K562 (cell line): ENCODE results near the gene RIMBP3C. TPM values are rescaled to one million over a fixed set of nuclear protein-coding genes. Genes with fewer than 3 reads are reported as not detected.
A peak's percentile ranks its signal among the peaks of the same experiment; 100 is the strongest.
"Not testable (repeated sequence)": the region's sequence is repeated elsewhere in the genome, so short reads cannot be mapped to it uniquely, and the experiment has no call there.

Experiments
- ATAC-seq: fragments of 200-7000 bp; cut with Tn5 transposase; 3 replicates; pipeline ENCODE4 v1.9.1; 2020; ENCODE audit warnings: moderate library complexity
- BruUV-seq: library from RNA; stranded (reverse); fragments of 400-500 nt; replicated peaks from 2 replicates; lab custom pipeline; 2021; lab: Mats Ljungman, UMichigan
- CTCF ChIA-PET: fragments of 300-600 bp; formaldehyde crosslinking; extraction: SDS; loops from one replicate; lab custom pipeline; 2021; ENCODE audit warnings: low intra/inter-chr PET ratio; lab: Yijun Ruan, JAX
- POLR2A ChIA-PET: fragments of 300-600, 350-650 bp; sonication (Branson Sonifier 250); formaldehyde crosslinking; extraction: SDS; loops from one replicate; lab custom pipeline; 2021; ENCODE audit warnings: antibody characterized with exemption, inconsistent platforms; lab: Yijun Ruan, JAX
- DNase-seq, 4 experiments: peaks; one replicate each; pipeline versions ENCODE4 v3.0.0 to v3.0.0-alpha.2; 2011 to 2018; ENCODE audit warnings: low spot score in 3 of 4, mixed read lengths in 3 of 4; ENCODE audit errors: extremely low read depth in 1 of 4
- FAIRE-seq: peaks from 2 replicates; lab custom pipeline; 2011; peaks lifted over from hg19 to GRCh38; lab: Jason Lieb, UNC
- H2AFZ ChIP-seq: 2 replicates; pipeline ENCODE4 v1.6.0; 2011; ENCODE audit warnings: low read depth, low read length, control low read depth, inconsistent platforms
- H3K27ac ChIP-seq: fragments of 200-600 bp; 3 replicates; pipeline ENCODE4 v1.8.0; 2011; ENCODE audit warnings: low read depth, mild to moderate bottlenecking, control low read depth, inconsistent platforms, low read length, moderate library complexity, mixed read lengths; ENCODE audit errors: extremely low read depth
- H3K27me3 ChIP-seq, 2 experiments: fragments of 300-600 bp in 1 of 2; 2 replicates in 1 of 2; 3 replicates in 1 of 2; pipeline versions ENCODE4 v1.6.0 to v1.8.0; 2011; ENCODE audit warnings: inconsistent platforms in 2 of 2, low read length in 2 of 2, mild to moderate bottlenecking in 1 of 2, mixed read lengths in 1 of 2, moderate library complexity in 1 of 2; ENCODE audit not compliant: control insufficient read depth in 2 of 2, insufficient read depth in 2 of 2
- H3K36me3 ChIP-seq: fragments of 300-600 bp; 3 replicates; pipeline ENCODE4 v1.8.0; 2011; ENCODE audit warnings: mild to moderate bottlenecking, low read length, inconsistent platforms; ENCODE audit not compliant: control insufficient read depth, insufficient read depth
- H3K4me1 ChIP-seq, 2 experiments: fragments of 200-600 bp in 1 of 2; replicated peaks in 1 of 2; 2 replicates in 1 of 2; 3 replicates in 1 of 2; pipeline versions ENCODE4 v1.5.1 to v1.8.0; 2011; ENCODE audit warnings: inconsistent platforms in 2 of 2, low read length in 2 of 2, mild to moderate bottlenecking in 1 of 2, mixed read lengths in 1 of 2, moderate library complexity in 1 of 2; ENCODE audit not compliant: control insufficient read depth in 2 of 2, insufficient read depth in 2 of 2
- H3K4me2 ChIP-seq: 2 replicates; pipeline ENCODE4 v1.6.1; 2011; ENCODE audit warnings: low read length, control low read depth, inconsistent platforms, mixed read lengths; ENCODE audit not compliant: insufficient read depth
- H3K4me3 ChIP-seq: fragments of 200-600 bp; sonication (generic), shearing (Covaris generic); 2 replicates; pipeline ENCODE4 v1.5.1; 2016; ENCODE audit warnings: control low read depth, inconsistent platforms
- H3K79me2 ChIP-seq: fragments of 200-600 bp; 3 replicates; pipeline ENCODE4 v1.8.0; 2011; ENCODE audit warnings: low read length, inconsistent platforms; ENCODE audit not compliant: control insufficient read depth, insufficient read depth
- H3K9ac ChIP-seq, 2 experiments: 2 replicates each; pipeline versions ENCODE4 v1.6.0 to v1.6.1; 2011; ENCODE audit warnings: low read depth in 2 of 2, low read length in 2 of 2, control low read depth in 1 of 2, inconsistent platforms in 1 of 2, mild to moderate bottlenecking in 1 of 2, mixed read lengths in 1 of 2; ENCODE audit not compliant: insufficient read depth in 1 of 2
- H3K9me1 ChIP-seq: one replicate; pipeline ENCODE4 v1.6.0; 2011; ENCODE audit warnings: inconsistent platforms, mild to moderate bottlenecking, low read length, moderate library complexity; ENCODE audit not compliant: control insufficient read depth, insufficient read depth
- H3K9me3 ChIP-seq: replicated peaks from 2 replicates; pipeline ENCODE4 v1.5.1; 2011; ENCODE audit warnings: low read depth, low read length, inconsistent platforms; ENCODE audit not compliant: control insufficient read depth, insufficient read depth
- H4K20me1 ChIP-seq: replicated peaks from 2 replicates; pipeline ENCODE4 v1.6.1; 2011; ENCODE audit warnings: low read length, inconsistent platforms, mixed read lengths; ENCODE audit not compliant: control insufficient read depth, insufficient read depth
- BRCA1 ChIP-seq, 2 experiments: fragments of 450-650 bp in 1 of 2; sonication (generic) in 1 of 2; formaldehyde crosslinking in 1 of 2; IDR thresholded peaks; 2 replicates each; pipeline versions ENCODE4 v1.5.0 to v1.6.1; 2017 to 2020; ENCODE audit warnings: mild to moderate bottlenecking in 1 of 2, missing genetic modification reagents in 1 of 2
- CBX5 ChIP-seq: IDR thresholded peaks from 2 replicates; pipeline ENCODE4 v1.6.1; 2014; ENCODE audit warnings: low read depth, borderline replicate concordance
- ESRRA ChIP-seq: fragments of 450-650 bp; IDR thresholded peaks from 2 replicates; pipeline ENCODE4 v1.6.1; 2014; ENCODE audit warnings: low read depth, mild to moderate bottlenecking, moderate library complexity, borderline replicate concordance
- GABPB2 ChIP-seq: fragments of 250-450 bp; sonication (Bioruptor Pico); conservative IDR thresholded peaks from 2 replicates; pipeline ENCODE4 v1.5.1; 2021; ENCODE audit warnings: mild to moderate bottlenecking
- NFRKB ChIP-seq: fragments of 450-650 bp; IDR thresholded peaks from 2 replicates; pipeline ENCODE4 v1.6.1; 2016; ENCODE audit warnings: low read depth
- POLR2A ChIP-seq: fragments of 450-650 bp; conservative IDR thresholded peaks from 2 replicates; pipeline ENCODE4 v1.6.1; 2016
- RFX1 ChIP-seq: fragments of 450-650 bp; IDR thresholded peaks from 2 replicates; pipeline ENCODE4 v1.6.1; 2016; ENCODE audit warnings: mild to moderate bottlenecking, moderate library complexity
- SMARCC2 ChIP-seq: fragments of 450-650 bp; IDR thresholded peaks from 2 replicates; pipeline ENCODE4 v1.6.1; 2017; ENCODE audit warnings: antibody characterized with exemption, moderate library complexity, mild to moderate bottlenecking, low read depth
- STAG1 ChIP-seq: sonication (generic); formaldehyde crosslinking; IDR thresholded peaks from 2 replicates; pipeline ENCODE4 v1.5.0; 2020; ENCODE audit warnings: missing genetic modification reagents, borderline replicate concordance
- TEAD4 ChIP-seq, 2 experiments: sonication (generic) in 1 of 2; formaldehyde crosslinking in 1 of 2; IDR thresholded peaks; 2 replicates each; pipeline versions ENCODE4 v1.6.1 to v1.8.0; 2012 to 2022; ENCODE audit warnings: borderline replicate concordance in 1 of 2, inconsistent platforms in 1 of 2, low read length in 1 of 2, mild to moderate bottlenecking in 1 of 2, missing genetic modification reagents in 1 of 2
- TOE1 ChIP-seq, 2 experiments: fragments of 450-650 bp in 1 of 2; sonication (generic) in 1 of 2; formaldehyde crosslinking in 1 of 2; IDR thresholded peaks; 2 replicates each; pipeline versions ENCODE4 v1.7.1 to v1.8.0; 2016 to 2022; ENCODE audit warnings: borderline replicate concordance in 2 of 2, mild to moderate bottlenecking in 2 of 2, antibody characterized with exemption in 1 of 2, inconsistent platforms in 1 of 2, low read depth in 1 of 2, missing genetic modification reagents in 1 of 2, moderate library complexity in 1 of 2
- ZC3H8 ChIP-seq: fragments of 450-650 bp; IDR thresholded peaks from 2 replicates; pipeline ENCODE4 v1.6.1; 2017
- ZNF217 ChIP-seq: sonication (generic); formaldehyde crosslinking; IDR thresholded peaks from 2 replicates; pipeline ENCODE4 v1.8.0; 2022; ENCODE audit warnings: mild to moderate bottlenecking, missing genetic modification reagents
- ZNF583 ChIP-seq: fragments of 250-450 bp; sonication (Bioruptor Pico); IDR thresholded peaks from 2 replicates; pipeline ENCODE4 v1.4.0; 2020
- WGBS: fragments of 100-300 bp; shearing (Covaris generic); methylation state at CpG from one replicate; pipeline ENCODE4 v1.1.6; 2016; ENCODE audit warnings: low coverage, mixed read lengths; ENCODE audit not compliant: insufficient coverage; ENCODE audit errors: missing lambda C conversion rate; 5-methylcytosine and 5-hydroxymethylcytosine counted together
- in situ Hi-C: fragments of 300-500 bp; cut with MboI; formaldehyde crosslinking; loops from 4 replicates; pipeline ENCODE4 v1.15.0; 2018; ENCODE audit warnings: inconsistent platforms, mixed read lengths
- intact Hi-C: fragments of 100-400 bp; cut with micrococcal nuclease; formaldehyde crosslinking; loops from 2 replicates; pipeline ENCODE4 v1.14.2; 2022
- polyA plus RNA-seq, 8 experiments: library from polyadenylated mRNA; depleted of rRNA in 4 of 8; stranded (reverse) in 5 of 8; unstranded in 3 of 8; fragments of >200 nt; fragmentation: Nextera tagmentation in 2 of 8; fragmentation: Illumina TruSeq in 1 of 8; extraction: Ambion mirVana in 2 of 8; extraction: Trizol in 1 of 8; gene quantifications; 2 replicates each; pipeline versions ENCODE4 v1.2.1 to v1.2.3, GENCODE V29; 2011 to 2014; ENCODE audit warnings: inconsistent platforms in 1 of 8, missing spikeins in 1 of 8
- total RNA-seq, 7 experiments: library from RNA; depleted of rRNA in 6 of 7; stranded (reverse); fragments of >200 nt in 6 of 7; fragmentation: Illumina TruSeq in 2 of 7; extraction: Trizol in 2 of 7; gene quantifications; 2 replicates each; pipeline versions ENCODE4 v1.2.1 to v1.2.3, GENCODE V29; 2011 to 2021; ENCODE audit warnings: low replicate concordance in 1 of 7
- TF ChIP-seq, protein P1 (sequence below): fragments of 450-650 bp; formaldehyde crosslinking; conservative IDR thresholded peaks from 2 replicates; pipeline ENCODE4 v1.4.0; 2022; ENCODE audit warnings: mild to moderate bottlenecking, missing genetic modification characterization
- TF ChIP-seq, protein P2 (sequence below): fragments of 250-450 bp; sonication (Bioruptor Pico); IDR thresholded peaks from 2 replicates; pipeline ENCODE4 v1.4.0; 2020; ENCODE audit warnings: mild to moderate bottlenecking, moderate library complexity
- TF ChIP-seq, protein P3 (sequence below): fragments of 200-800 bp; sonication (Bioruptor generic); IDR thresholded peaks from 2 replicates; pipeline ENCODE4 v1.6.1; 2017; ENCODE audit warnings: missing genetic modification characterization, missing compliant biosample characterization

The RIMBP3C gene
- total and polyA plus RNA-seq, 9 of the 15 experiments (the other 6 are each of a cell fraction or from before 2014, with no cell fraction given), result 0.09 to 0.98 (median 0.17) TPM; not detected in 2

DNA sequence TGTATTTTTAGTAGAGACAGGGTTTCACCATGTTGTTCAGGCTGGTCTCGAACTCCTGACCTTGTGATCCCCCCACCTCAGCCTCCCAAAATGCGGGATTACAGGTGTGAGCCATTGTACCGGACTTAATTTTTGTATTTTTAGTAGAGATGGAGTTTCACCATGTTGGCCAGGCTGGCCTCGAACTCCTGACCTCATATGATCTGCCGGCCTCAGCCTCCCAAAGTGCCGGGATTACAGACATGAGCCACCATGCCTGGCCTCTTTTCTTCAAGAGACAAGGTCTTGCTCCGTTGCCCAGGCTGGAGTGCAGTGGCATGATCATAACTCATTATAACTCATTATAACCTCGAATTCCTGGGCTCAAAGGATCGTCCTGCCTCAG lies 29.4 kb upstream of the RIMBP3C start (continued):
- TF ChIP-seq ZNF583 (0 out of 2 replicates have a peak, but pooled peaks have one; percentile 34), STAG1 (CRISPR knock-in tag) (0 out of 2 replicates have a peak, but pooled peaks have one; percentile 14), GABPB2 (CRISPR knock-in tag) (0 out of 2 replicates have a peak, but pooled peaks have one; percentile 10), BRCA1 (CRISPR knock-in tag; IDR thresholded peaks at IDR 0.05) (peak; percentile 90)
- TF ChIP-seq, protein P1, sequence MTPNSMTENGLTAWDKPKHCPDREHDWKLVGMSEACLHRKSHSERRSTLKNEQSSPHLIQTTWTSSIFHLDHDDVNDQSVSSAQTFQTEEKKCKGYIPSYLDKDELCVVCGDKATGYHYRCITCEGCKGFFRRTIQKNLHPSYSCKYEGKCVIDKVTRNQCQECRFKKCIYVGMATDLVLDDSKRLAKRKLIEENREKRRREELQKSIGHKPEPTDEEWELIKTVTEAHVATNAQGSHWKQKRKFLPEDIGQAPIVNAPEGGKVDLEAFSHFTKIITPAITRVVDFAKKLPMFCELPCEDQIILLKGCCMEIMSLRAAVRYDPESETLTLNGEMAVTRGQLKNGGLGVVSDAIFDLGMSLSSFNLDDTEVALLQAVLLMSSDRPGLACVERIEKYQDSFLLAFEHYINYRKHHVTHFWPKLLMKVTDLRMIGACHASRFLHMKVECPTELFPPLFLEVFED (CRISPR knock-in tag), result 0 out of 2 replicates have a peak, but pooled peaks have one; percentile 23
- TF ChIP-seq BRCA1 (IDR thresholded peaks at IDR 0.05), result not testable (repeated sequence)

DNA sequence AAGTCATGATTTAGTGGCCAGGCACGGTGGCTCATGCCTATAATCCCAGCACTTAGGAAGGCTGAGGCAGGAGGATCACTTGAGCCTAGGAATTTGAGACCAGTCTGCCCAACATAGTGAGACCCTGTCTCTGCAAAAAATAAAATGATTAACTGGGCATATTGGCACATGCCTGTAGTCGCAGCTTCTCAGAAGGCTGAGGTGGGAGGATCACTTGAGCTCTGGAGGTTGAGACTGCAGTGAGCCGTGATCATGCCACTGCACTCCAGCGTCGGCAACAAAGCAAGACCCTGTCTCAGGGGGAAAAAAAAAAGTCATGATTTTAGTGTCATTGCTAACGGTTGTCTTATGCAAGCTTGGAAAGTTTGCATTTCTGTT lies 28.2 kb upstream of the RIMBP3C start:
- H3K9me1 ChIP-seq, result peaks cover 31% of the 10 kb centered on the region
- WGBS, result 67% methylated on average over 6 of the region's 6 CpGs
- peak; percentile 46 for ATAC-seq
- no peaks in the 10 kb centered on the region for H3K9me3 ChIP-seq
- no peak overlapping the region for H3K4me2 ChIP-seq
- no peak for FAIRE-seq
- peaks cover 13 to 19% of the 10 kb centered on the region in 2 experiments for H3K4me1 ChIP-seq
- intact Hi-C loops (no loop called here), in situ Hi-C loops (loop anchor here (10.0 kb wide), 1 partner anchor 65 kb away; no protein-coding TSS in a partner anchor)
- H3K9ac ChIP-seq, result no peak overlapping the region
- CTCF ChIA-PET, result no interaction called here
- H2AFZ ChIP-seq, result no peak overlapping the region
- H3K27me3 ChIP-seq, result no peaks in the 10 kb centered on the region
- H3K79me2 ChIP-seq, result peaks cover 97% of the 10 kb centered on the region
- no peak overlapping the region for H3K27ac ChIP-seq
- no TSS peak for BruUV-seq
- H4K20me1 ChIP-seq, result peaks cover 63% of the 10 kb centered on the region
- no peak overlapping the region for H3K4me3 ChIP-seq
- POLR2A ChIA-PET, result interaction anchor here (0.9 to 76.8 kb wide), 6 partner anchors 8 to 358 kb away, joined by 3 to 4622 read pairs (median 7); partner anchors contain the start of genes CCDC116, PPIL2, SDF2L1 and UBE2L3
- peak in 1 of 4 experiments; percentile 67 for DNase-seq
- peaks cover 48% of the 10 kb centered on the region for H3K36me3 ChIP-seq
- TF ChIP-seq ESRRA (no peak), CBX5 (no peak), POLR2A (no peak), ZNF217 (no peak), TEAD4 (IDR thresholded peaks at IDR 0.05; ENCODE audit: low read length) (no peak), TEAD4 (CRISPR knock-in tag; IDR thresholded peaks at IDR 0.05; ENCODE audit: borderline replicate concordance) (0 out of 2 replicates have a peak, but pooled peaks have one; percentile 46), NFRKB (no peak), ZC3H8 (no peak), SMARCC2 (no peak), TOE1 (IDR thresholded peaks at IDR 0.05; ENCODE audit: borderline replicate concordance) (no peak), TOE1 (CRISPR knock-in tag; IDR thresholded peaks at IDR 0.05; ENCODE audit: borderline replicate concordance, low read depth) (no peak), RFX1 (no peak)
- TF ChIP-seq, protein P2, sequence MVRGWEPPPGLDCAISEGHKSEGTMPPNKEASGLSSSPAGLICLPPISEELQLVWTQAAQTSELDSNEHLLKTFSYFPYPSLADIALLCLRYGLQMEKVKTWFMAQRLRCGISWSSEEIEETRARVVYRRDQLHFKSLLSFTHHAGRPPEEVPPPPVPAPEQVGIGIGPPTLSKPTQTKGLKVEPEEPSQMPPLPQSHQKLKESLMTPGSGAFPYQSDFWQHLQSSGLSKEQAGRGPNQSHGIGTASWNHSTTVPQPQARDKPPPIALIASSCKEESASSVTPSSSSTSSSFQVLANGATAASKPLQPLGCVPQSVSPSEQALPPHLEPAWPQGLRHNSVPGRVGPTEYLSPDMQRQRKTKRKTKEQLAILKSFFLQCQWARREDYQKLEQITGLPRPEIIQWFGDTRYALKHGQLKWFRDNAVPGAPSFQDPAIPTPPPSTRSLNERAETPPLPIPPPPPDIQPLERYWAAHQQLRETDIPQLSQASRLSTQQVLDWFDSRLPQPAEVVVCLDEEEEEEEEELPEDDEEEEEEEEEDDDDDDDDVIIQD (CRISPR knock-in tag), result 0 out of 2 replicates have a peak, but pooled peaks have one; percentile 1
- TF ChIP-seq, protein P3, sequence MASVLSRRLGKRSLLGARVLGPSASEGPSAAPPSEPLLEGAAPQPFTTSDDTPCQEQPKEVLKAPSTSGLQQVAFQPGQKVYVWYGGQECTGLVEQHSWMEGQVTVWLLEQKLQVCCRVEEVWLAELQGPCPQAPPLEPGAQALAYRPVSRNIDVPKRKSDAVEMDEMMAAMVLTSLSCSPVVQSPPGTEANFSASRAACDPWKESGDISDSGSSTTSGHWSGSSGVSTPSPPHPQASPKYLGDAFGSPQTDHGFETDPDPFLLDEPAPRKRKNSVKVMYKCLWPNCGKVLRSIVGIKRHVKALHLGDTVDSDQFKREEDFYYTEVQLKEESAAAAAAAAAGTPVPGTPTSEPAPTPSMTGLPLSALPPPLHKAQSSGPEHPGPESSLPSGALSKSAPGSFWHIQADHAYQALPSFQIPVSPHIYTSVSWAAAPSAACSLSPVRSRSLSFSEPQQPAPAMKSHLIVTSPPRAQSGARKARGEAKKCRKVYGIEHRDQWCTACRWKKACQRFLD (CRISPR knock-in tag), result no peak
